Measurements from ENCODE around the gene PAX9.

- TF ChIP-seq CTCF (IDR thresholded peaks at IDR 0.05) (no peak), EZH2 (IDR thresholded peaks at IDR 0.05; ENCODE audit: borderline replicate concordance, insufficient read depth, low read depth, low read length, poor library complexity, severe bottlenecking) (no peak)
These were observed 23.3 kb downstream of the PAX9 start for GRCh38 chr14:36684946-36685345.
